GM03348 (cell line): ENCODE data around the gene GSTM2.
"Not testable (repeated sequence)": the region's sequence is repeated elsewhere in the genome, so short reads cannot be mapped to it uniquely, and the experiment has no call there.

Experiments used
- DNase-seq: peaks from one replicate; pipeline ENCODE4 v3.0.0; 2012; ENCODE audit warnings: low spot score

GSTM2 gene

GRCh38 chr1:109677459-109677858 is 9.6 kb downstream of the GSTM2 start:
- no peak for DNase-seq

GRCh38 chr1:109678637-109679036 is 10.8 kb downstream of the GSTM2 start:
- not testable (repeated sequence) for DNase-seq

- DNase-seq = not testable (repeated sequence)
These were observed 16.9 kb downstream of the GSTM2 start for GRCh38 chr1:109684777-109685176.

GRCh38 chr1:109685399-109685798 is 17.5 kb downstream of the GSTM2 start:
- not testable (repeated sequence) for DNase-seq

GRCh38 chr1:109685890-109686289 is 18.0 kb downstream of the GSTM2 start:
- DNase-seq = not testable (repeated sequence)

GRCh38 chr1:109687109-109687508 is 19.3 kb downstream of the GSTM2 start:
- DNase-seq = not testable (repeated sequence)

- DNase-seq = no peak
These were observed 20.0 kb downstream of the GSTM2 start, which contains the start of gene GSTM1 for GRCh38 chr1:109687641-109688499. TSS of gene GSTM1 (plus strand) at chr1:109687817. CDS start at chr1:109687874, 57 bp downstream.

- DNase-seq = no peak
These were observed 22.1 kb downstream of the GSTM2 start for GRCh38 chr1:109689844-109690405.

- DNase-seq = no peak
These were observed 23.9 kb downstream of the GSTM2 start for GRCh38 chr1:109691759-109692158.

- not testable (repeated sequence) for DNase-seq
These were observed 26.5 kb downstream of the GSTM2 start for GRCh38 chr1:109694400-109694799.

GRCh38 chr1:109695138-109695537 is 27.3 kb downstream of the GSTM2 start:
- DNase-seq = not testable (repeated sequence)

GRCh38 chr1:109697066-109697465 is 29.2 kb downstream of the GSTM2 start:
- DNase-seq = no peak

- not testable (repeated sequence) for DNase-seq
These were observed 30.0 kb downstream of the GSTM2 start for GRCh38 chr1:109697861-109698260.

- not testable (repeated sequence) for DNase-seq
These were observed 35.1 kb downstream of the GSTM2 start for GRCh38 chr1:109702940-109703339.

- DNase-seq = no peak
These were observed 36.3 kb downstream of the GSTM2 start for GRCh38 chr1:109704173-109704572.

- DNase-seq = no peak
These were observed 37.6 kb downstream of the GSTM2 start for GRCh38 chr1:109705411-109705810.

GRCh38 chr1:109708949-109709348 is 41.1 kb downstream of the GSTM2 start:
- DNase-seq = not testable (repeated sequence)

- not testable (repeated sequence) for DNase-seq
These were observed 42.0 kb downstream of the GSTM2 start for GRCh38 chr1:109709822-109710221.

GRCh38 chr1:109711593-109712320 is 43.9 kb downstream of the GSTM2 start, which contains the start of gene GSTM5:
TSS of gene GSTM5 (plus strand) at chr1:109712251. CDS start at chr1:109712313, 62 bp downstream.
- not testable (repeated sequence) for DNase-seq

GRCh38 chr1:109712321-109712864 is 44.5 kb downstream of the GSTM2 start:
- no peak for DNase-seq

GRCh38 chr1:109713636-109714035 is 45.8 kb downstream of the GSTM2 start:
- no peak for DNase-seq
